GM19193 (cell line): ENCODE data around the gene DUS1L.

ENCODE experiments used
- POLR2A ChIP-seq: IDR thresholded peaks from 4 replicates; pipeline ENCODE4 v1.6.1; 2011; ENCODE audit not compliant: insufficient read depth, insufficient read length; ENCODE audit errors: extremely low read depth

The DUS1L gene

GRCh38 chr17:82050761-82051641 is 14.6 kb downstream of the DUS1L start:
- TF ChIP-seq POLR2A: no peak

DNA sequence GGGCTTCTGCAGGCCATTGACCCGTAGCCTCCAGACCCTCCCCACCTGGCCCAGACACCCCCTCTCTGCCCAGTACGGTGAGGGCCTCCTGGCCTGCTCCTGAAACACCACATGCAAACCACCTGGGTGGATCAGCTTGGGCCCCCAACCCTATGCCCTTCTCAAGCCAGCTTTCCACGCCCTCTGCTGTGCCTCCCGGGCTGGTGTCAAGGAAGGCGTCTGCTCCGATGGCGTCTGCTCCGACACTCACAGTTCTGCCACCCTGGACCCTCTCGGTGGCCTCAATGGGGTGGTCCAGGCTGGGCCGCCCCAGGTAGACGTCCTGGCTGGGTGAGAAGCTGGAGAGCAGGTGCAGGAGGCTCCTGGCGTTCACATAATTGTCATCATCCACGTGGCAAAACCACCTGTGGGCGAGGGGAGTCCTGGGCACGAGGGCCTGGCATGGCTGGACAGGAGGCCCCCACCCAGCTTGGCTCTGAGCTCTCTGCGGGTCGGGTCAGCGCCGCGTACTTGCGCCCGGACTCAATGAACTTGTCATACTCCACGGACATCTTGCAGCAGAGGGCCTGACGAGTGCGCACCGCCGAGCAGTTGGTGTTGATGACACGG is 15.3 kb downstream of the DUS1L start:
- no peak for TF ChIP-seq POLR2A

- no peak for TF ChIP-seq POLR2A
Measured at GRCh38 chr17:82049521-82049971, 16.1 kb downstream of the DUS1L start.

GRCh38 chr17:82049106-82049505 is 16.5 kb downstream of the DUS1L start:
- TF ChIP-seq POLR2A: no peak

DNA sequence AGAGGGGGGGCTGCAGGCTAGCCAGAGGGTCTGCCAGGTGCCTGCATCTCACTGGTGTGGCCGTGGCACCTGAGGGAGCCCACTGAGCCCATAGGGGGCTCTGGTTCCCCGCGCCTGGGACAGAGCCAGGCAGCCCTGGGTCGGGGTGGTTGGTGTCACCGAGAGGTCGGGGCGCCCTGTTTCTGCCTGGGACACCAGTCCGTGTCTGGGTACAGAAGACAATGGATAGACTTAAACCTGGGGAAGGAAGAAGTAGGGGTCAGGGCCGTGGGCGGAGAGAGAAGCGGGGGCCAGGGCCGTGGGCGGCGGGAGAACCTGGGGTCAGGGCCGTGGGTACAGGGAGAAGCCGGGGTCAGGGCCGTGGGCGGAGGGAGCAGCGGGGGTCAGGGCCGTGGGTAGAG is 17.0 kb downstream of the DUS1L start:
- no peak for TF ChIP-seq POLR2A

GRCh38 chr17:82047914-82048570 is 17.6 kb downstream of the DUS1L start:
- no peak for TF ChIP-seq POLR2A

DNA sequence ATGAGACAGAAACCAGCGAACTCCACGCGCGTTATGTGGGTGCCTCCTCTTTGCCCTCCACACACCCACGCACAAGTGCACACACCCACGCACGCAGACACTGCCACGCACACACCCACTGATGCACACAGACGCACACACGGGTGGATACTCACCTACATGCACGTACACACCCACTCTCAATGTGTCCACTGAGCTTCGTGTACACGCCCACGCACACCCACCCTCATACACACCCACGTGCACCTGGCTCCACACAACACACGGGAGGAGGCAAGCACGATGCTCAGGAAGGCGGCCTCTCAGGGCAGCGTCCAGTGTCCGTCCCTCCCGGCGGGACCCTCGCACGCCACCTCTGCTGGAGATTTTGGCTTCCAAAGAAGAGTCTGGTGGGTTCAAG is 18.2 kb downstream of the DUS1L start:
- no peak for TF ChIP-seq POLR2A

GRCh38 chr17:82046903-82047302 is 18.7 kb downstream of the DUS1L start:
- TF ChIP-seq POLR2A: no peak

DNA sequence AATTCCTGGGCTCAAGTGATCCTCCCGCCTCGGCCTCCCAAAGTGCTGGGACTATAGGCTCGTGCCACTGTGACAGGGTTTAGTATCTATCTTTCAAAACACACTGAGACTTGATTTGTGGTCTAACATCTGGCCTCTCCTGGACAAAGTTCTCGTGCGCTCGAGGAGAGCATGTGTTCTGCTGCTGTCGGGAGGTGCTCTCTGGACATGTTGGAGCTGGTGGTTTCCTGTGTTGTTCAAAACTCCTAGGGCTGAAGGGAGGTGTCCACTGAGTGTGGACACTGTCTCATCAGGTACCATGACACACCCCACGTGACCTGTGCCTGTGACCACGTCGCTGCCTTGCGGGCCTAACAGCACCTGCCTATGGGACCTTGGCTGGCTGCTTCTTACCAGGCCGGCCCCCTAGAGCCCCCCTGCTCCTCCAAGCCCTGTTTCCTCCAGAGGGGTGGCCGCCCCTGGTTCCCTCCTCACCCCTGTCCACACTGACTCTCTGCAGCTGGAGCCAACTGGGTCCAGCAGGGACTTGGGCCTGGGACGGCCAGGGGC is 19.6 kb downstream of the DUS1L start:
- no peak for TF ChIP-seq POLR2A

DNA sequence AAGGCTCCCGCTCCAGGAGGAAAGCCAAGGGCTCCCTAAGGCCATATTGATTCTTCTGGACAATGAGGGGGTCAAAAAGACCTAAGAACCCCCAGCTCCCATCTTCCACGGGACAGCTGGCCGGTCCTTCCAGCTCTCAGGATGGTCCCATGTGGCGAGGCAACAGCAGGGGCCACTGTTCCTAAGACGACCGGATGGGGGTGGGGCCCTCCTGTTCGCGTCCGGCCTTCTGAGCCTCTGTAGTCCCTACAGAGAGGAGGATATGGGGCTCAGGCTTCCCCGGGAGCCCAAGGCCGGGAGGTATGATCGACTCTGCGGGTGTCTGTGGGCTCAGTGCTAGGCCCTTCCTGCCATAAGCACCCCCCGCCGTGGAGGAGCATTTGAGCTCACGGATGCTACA is 22.1 kb downstream of the DUS1L start:
- TF ChIP-seq POLR2A: no peak

GRCh38 chr17:82042649-82043048 is 23.0 kb downstream of the DUS1L start:
- no peak for TF ChIP-seq POLR2A

- TF ChIP-seq POLR2A: no peak
Measured at GRCh38 chr17:82041144-82041814, 24.3 kb downstream of the DUS1L start.

- no peak for TF ChIP-seq POLR2A
Measured at GRCh38 chr17:82039695-82040299, 25.8 kb downstream of the DUS1L start.

DNA sequence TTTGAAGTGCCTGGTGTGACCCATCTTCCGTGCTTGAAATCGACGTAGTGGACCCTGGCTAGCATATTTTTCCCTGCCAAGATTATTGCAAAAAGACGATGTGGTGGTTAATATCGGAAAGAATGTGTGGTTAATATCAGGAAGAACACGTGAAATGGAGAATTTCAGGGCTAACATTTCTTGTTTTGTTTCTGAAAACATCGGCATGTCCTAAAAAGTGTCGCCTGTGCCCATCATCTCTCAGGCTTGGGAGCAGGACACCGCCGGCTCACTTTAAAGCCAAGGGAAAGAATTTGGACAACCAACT is 27.8 kb downstream of the DUS1L start:
- TF ChIP-seq POLR2A: no peak
